GM21717 (cell line): ENCODE data around the gene SLC7A5.
"Not testable (repeated sequence)": the region's sequence is repeated elsewhere in the genome, so short reads cannot be mapped to it uniquely, and the experiment has no call there.

ENCODE experiments used
- ATAC-seq: cut with Tn5 transposase; IDR thresholded peaks from one replicate; pipeline ENCODE4 v1.9.1; 2021; ENCODE audit warnings: mild to moderate bottlenecking, moderate library complexity; ENCODE audit not compliant: unreplicated experiment

The SLC7A5 gene

GRCh38 chr16:87889762-87890161 lies 20.5 kb upstream of the SLC7A5 start:
- not testable (repeated sequence) for ATAC-seq

DNA sequence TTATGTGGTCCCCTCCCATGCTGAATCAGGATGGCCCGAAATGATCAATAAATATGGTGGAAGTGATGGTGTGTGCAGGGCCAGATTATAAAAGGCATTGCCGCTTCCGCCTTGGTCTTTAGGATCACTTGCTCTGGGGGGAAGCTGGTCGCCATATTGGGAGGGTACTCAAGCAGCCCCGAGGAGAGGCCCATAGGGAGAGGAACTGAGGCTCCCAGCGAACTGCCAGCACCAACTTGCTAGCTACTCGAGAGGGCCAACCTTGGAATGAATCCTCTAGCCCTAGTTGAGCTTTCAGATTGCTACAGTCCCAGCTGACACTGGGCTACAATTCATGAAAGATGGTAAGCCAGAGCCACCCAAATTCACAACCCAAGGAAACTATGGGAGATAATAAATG lies 19.0 kb upstream of the SLC7A5 start:
- ATAC-seq: not testable (repeated sequence)

DNA sequence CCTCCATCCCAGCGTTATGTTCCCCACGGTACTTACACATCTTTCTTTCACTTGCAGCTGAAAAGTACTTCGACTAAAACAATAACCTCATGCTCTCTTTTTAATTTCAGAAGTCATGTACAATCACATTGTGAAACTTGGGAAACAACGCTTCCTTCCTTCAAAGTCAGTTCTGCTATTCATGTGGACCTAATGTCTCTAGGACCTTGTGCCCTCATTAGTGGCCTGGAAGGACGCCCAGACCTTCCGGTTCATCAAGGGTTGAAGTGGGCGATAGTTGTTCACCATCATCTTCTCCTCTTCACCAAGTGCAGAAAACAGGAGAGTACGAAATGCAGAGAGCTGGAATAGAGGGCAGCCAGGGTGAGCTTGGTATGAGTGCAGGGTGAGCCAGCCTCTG lies 18.6 kb upstream of the SLC7A5 start:
- ATAC-seq: not testable (repeated sequence)

DNA sequence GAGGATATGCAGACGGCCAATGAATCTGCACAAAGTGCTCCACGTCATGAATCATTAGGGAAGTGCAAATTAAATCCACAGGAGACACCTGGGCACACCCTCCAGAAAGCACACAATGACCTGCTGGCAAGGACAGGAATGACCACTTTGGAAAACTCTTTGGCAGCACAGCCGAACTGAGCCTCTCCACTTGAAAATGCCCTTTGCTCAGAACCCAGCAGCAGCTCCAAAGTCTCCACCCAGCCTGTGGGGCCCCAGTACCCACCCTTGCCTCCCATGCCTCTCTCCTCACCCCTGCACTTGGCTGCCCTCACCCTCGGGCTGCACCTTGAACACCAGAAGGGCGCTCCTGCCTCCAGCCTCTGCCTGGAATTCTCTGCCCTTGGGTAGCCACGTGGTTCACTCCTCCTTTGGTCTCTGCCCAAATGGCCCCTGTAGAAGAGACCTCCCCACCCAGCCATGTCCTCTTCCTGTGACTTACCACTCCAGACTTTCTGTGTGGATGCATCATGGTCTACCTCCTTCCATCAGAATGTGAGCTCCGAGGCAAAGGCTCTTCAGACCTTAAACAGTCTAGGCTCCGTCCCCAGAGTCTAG lies 16.2 kb upstream of the SLC7A5 start:
- ATAC-seq: not testable (repeated sequence)

- no peak for ATAC-seq
Observed at GRCh38 chr16:87882436-87883019, 13.2 kb upstream of the SLC7A5 start.

DNA sequence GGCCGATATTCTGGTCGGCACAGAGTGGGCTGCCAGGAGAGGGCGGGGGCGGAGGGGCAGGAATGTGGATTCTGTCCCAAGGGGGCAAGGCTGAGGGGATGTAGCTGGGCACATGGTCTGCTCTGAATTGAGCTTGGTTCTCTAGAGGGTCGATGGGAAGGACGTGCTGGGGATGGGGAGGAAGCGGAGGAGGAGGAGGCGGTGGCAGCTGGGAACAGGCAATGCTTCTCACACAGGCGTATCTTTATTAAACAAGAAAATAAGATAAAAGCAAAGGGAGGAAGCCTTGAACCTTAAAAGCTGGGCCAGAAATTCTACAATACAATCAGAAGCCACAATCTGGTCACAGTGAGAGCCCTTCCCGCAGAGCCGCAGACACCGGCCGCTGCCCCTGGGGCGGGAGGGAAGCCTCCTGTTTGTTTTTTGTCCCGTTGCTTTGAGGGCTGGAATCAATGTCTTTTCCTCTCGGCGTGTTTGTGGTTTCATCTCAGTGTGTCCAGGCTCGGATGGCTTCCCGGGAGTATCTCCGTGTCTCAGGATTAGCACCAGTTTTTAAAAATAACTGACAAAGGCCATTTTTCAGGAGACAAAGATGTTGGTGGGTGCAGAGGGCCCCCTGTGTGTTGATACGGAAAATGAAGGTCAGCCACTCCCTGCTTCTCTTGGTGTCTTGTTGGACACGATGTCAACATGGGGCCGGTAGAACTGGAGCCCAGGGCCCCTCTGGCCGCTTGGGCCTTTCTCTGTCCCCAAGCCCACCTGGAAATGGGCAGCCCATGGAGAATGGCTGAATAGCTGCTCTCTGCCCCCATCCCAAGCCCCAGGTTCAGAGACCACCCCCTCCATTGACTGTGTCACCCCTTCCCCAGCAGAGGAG lies 12.3 kb upstream of the SLC7A5 start:
- ATAC-seq: no peak

DNA sequence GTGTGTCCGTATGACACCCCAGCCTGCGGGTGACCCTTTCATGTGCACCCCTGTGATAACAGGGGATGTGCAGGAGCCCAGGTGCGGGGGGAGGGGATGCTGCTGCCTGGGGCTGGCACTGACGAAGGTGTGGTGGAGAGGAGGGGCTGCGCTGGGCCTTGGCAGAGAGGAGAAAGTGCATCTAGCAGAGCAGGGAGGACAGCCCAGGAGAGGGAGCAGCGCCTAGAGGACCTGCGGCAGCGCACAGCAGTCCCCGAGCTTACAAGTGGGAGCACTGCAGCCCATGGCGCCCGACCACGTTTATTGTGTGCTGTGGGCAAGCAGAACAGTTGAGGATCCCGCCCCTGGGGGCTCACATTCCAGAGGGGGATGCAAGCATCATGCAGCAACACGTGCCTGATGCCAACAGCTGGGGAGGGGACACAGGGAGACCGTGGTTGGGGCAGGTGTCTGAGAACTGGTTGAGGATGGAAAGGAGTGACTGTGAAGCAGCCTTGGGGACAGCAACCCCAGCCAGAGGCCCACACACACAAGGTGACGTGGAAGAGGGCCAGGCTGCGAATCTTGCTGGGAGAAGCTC lies 10.9 kb upstream of the SLC7A5 start:
- ATAC-seq: no peak

DNA sequence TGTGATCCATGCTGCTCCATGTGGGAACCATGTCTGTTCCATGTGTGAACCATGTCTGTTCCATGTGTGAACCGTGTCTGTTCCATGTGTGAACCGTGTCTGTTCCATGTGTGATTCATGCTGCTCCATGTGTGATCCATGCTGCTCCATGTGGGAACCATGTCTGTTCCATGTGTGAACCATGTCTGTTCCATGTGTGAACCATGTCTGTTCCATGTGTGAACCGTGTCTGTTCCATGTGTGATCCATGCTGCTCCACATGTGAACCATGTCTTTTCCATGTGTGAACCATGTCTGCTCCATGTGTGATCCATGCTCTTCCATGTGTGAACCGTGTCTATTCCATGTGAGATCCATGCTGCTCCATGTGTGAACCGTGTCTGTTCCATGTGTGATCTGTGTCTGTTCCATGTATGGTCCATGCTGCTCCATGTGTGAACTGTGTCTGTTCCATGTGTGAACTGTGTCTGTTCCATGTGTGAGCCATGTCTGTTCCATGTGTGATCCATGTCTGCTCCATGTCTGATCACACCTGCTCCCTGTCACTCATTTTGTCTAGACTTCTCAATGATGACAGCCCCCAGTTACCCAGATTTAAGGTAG lies 10.2 kb upstream of the SLC7A5 start:
- not testable (repeated sequence) for ATAC-seq

DNA sequence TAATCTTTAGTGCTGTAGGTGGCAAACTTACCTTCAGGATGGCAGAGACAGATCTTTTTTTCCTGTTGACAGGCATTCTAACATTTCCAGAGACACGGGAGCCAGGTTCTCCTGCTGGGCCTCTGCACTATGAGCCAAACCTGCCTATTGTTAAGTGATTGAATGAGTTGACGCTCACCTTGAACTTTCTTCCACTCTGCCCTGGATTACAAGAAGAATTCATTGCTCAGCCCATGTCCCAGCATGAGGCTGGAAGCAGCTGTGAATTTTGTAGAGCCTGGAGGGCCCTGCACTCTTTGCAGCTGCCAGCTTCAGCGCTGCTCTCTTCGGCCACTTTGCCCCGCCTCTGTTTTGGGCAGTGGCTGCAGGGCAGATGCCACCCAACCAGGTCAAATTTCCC lies 9.4 kb upstream of the SLC7A5 start:
- ATAC-seq: no peak

- ATAC-seq: no peak
Observed at GRCh38 chr16:87877942-87878507, 8.7 kb upstream of the SLC7A5 start.

GRCh38 chr16:87874639-87875427 lies 5.5 kb upstream of the SLC7A5 start:
- no peak for ATAC-seq

DNA sequence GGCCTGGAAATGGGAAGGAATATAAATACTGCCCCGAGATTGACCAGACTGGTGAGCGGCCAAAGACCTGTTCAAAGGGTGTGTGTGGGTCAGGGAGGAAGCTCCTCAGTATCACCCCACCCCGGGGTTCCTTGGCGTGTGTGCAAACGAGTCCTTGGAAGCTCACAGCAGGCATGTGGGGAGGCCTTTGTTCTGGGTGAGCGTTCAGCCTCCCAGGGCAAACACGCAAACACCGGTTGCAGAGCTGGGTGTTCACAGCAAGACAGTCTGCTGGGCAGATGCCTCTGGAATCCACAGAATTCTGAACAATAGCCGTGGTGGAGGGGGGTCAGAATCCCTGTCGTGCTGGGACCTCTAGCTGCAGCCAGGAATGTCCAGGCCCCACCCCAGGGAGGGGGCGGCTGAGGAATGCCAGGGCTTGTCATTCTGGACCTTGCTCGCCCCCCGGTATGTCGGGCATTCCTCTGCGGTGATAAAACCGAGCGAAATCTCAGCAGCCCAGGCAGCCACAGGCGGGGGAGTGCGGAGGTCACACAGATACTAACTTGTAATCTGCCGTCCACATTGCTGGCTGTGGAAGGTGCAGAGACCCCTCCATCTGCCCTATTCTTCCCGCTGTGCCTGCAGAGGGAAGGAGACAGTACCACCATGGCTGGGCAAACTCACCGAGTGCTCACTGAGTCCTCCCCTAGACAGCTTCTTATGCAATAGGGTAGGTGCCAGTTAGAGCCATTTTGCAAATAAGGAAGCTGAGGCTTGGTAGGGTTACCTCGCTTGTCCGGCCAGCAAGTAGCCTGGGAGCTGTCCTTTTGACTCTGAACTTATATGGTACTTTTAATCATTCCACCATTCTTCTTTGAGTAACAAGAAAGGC lies 1.3 kb upstream of the SLC7A5 start:
- not testable (repeated sequence) for ATAC-seq

DNA sequence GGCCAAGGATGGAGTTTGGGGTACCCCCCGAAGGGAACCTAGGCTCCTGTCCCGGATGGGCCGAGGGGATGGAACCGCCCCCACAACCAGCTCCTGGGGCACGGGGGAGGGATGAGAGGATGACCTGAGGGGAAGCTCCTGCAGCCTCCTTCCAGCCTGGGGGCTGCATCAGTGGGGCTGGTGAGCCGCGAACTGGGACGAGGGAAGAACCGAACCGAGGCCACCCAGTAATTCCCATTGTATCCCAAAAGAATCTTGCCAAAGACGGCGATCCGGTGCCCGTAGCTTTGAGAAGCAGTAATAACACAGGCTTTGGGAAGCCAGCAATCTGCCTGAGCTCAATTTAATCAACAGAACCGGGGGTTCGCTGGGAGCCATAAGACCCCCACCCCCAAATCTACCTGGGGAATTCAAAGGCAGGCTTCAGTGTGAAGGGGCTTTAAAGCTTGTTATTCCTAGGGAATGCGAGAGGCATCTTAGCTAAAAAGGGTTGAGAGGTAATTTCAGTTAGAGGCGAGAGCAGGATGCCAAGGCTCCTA lies 641 bp upstream of the SLC7A5 start:
- not testable (repeated sequence) for ATAC-seq

GRCh38 chr16:87868254-87869029 lies 865 bp downstream of the SLC7A5 start:
- peak; percentile 5 for ATAC-seq

DNA sequence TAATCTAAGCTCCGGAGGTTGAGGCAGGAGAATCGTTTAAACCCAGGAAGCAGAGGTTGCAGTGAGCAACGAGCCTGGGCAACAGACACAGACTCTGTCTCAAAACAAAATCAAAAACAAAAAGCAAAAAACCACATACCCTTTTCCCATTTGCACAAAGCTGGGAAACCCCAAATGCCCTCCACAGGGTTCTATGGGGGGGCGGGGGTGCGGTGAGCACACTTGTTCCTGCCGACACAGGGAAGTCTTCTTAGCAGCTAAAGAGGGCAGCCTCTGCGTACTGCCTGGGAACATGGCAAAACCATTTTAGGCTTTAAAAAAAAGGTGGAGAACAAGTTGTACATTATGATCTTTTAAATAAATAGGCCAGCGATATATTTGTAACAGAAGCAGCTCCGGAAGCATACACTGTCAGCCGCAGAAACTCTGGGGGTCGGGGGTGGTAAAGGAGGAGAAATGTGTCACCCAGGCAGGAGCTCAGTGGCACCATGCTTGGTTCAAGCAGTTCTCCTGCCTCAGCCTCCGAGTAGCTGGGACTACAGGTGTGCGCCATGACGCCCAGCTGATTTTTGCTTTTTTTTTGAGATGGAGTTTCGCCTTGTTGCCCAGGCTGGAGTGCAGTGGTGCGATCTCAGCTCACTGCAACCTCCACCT lies 3.3 kb downstream of the SLC7A5 start:
- ATAC-seq: not testable (repeated sequence)

DNA sequence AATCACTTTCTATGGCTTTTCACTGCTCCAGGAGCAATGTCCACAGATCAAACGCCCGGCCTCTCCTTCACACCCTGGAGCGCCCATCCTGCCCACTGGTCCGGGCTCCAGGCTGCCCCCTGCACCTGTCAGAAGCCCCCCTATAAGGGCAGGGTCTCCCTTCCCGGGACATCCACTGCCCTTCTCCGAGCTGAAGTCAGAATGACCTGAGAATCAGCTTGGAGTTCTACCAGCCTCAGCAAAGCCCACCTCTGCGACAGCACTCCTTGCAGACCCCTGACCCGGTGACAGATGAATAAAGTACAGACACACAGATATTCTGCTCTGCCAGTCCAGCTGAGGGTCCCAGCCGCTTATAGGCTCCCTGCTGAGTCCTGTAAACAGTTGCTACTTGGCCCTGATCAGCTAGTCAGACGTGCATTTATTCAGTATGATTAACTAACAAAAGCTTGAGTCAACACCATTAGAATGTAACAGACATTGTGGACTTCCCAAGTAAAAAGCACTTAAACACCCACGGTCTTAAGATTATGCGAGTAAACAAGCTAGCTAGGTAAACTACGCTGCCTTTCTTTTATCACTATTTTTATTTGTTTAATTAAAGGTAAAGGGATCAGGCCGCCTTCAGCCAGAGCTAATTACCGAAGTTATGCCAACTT lies 4.8 kb downstream of the SLC7A5 start:
- ATAC-seq: no peak

DNA sequence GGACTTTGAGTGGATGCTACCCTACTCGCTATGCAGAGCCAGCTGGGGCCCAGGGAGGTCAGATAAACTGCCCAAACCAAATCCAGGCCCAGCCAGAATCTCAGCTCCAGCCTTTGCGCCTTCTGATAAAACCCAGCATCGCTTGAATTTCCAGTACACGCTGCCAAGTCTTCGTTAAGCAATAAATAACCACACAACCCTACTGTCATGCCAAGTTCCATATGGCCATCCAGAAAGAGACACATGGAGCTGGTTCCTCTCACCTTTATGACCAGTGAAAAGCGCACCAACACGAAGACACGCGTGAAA lies 6.0 kb downstream of the SLC7A5 start:
- ATAC-seq: not testable (repeated sequence)
